Activated T-helper 17 cell treated with anti-CD3 and anti-CD28 coated beads, Interleukin-2, amount 50 U/mL, for 72 hours (primary cell): ENCODE results near the gene BOD1L1. TPM values are rescaled to one million over a fixed set of nuclear protein-coding genes. Genes with fewer than 3 reads are reported as not detected.

Source experiments
- ATAC-seq: fragments of 150-1000 bp; cut with Tn5 transposase; replicated peaks from 2 replicates; pipeline ENCODE4 v1.10.0; 2021; ENCODE audit warnings: mild to moderate bottlenecking, moderate library complexity
- H3K27ac Mint-ChIP-seq: one replicate; pipeline ENCODE4 v1.8.0; 2022; ENCODE audit warnings: mixed read lengths
- H3K27me3 Mint-ChIP-seq: one replicate; pipeline ENCODE4 v1.8.0; 2022; ENCODE audit warnings: mixed read lengths
- H3K36me3 Mint-ChIP-seq: one replicate; pipeline ENCODE4 v1.8.0; 2022; ENCODE audit warnings: low read depth, mild to moderate bottlenecking, mixed read lengths
- H3K4me1 Mint-ChIP-seq: one replicate; pipeline ENCODE4 v1.8.0; 2022; ENCODE audit warnings: mixed read lengths
- H3K4me3 Mint-ChIP-seq: one replicate; pipeline ENCODE4 v1.8.0; 2022; ENCODE audit warnings: mild to moderate bottlenecking, mixed read lengths
- H3K9me3 Mint-ChIP-seq: one replicate; pipeline ENCODE4 v1.8.0; 2022; ENCODE audit warnings: mixed read lengths
- total RNA-seq, 2 donors: library from RNA; stranded (reverse); gene quantifications; one replicate each; pipeline ENCODE4 v1.2.3, GENCODE V29; 2022

The BOD1L1 gene
- total RNA-seq, 2 donors from 2014 or later: 34.6 to 40.9 TPM

- H3K36me3 Mint-ChIP-seq: peaks cover 24% of the 10 kb centered on the region
- H3K4me3 Mint-ChIP-seq: no peak overlapping the region
- ATAC-seq: no peak
- no peak overlapping the region for H3K27ac Mint-ChIP-seq
- peaks cover 70% of the 10 kb centered on the region for H3K27me3 Mint-ChIP-seq
- H3K9me3 Mint-ChIP-seq: peaks cover 6% of the 10 kb centered on the region
- peaks cover 8% of the 10 kb centered on the region for H3K4me1 Mint-ChIP-seq
Measured at GRCh38 chr4:13534344-13535063, 93.0 kb downstream of the BOD1L1 start.

DNA sequence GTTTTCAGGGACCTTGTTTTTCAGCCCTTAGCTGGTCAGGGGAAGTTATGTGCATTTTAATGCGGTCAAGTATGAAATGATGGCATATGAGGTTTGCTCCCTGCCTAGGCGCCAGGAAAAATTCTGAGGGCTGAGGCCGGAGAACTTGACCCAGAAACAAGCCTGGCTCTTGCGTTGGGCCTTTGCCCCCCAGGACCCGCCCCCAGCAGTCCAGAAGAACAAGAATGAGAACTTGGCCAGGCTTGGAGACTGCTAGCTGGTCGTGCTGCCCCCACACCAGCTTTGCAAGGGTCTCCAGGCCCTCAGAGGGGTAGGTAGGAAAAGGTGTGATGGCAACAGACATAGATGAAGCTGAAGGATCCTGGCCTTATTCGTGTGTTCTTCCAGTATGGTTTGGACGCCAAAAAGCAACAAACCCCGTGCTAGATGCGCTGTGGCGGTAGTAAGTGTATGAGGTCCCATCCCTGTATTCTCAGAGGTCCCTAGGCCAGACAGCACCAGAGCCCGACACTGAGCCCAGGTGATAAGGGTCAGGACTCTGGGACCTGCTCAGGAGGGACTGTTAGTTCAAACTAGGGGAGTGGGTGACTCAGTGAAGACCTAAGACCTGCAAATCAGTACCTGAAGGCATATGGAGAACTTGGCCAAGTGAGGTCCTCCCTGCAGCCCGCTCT, 93.7 kb downstream of the BOD1L1 start:
- peaks cover 8% of the 10 kb centered on the region for H3K4me1 Mint-ChIP-seq
- H3K4me3 Mint-ChIP-seq: no peak overlapping the region
- peaks cover 6% of the 10 kb centered on the region for H3K9me3 Mint-ChIP-seq
- ATAC-seq: no peak
- peaks cover 72% of the 10 kb centered on the region for H3K27me3 Mint-ChIP-seq
- H3K27ac Mint-ChIP-seq: no peak overlapping the region
- H3K36me3 Mint-ChIP-seq: peaks cover 17% of the 10 kb centered on the region

- Mint-ChIP-seq H3K36me3 (peaks cover 2% of the 10 kb centered on the region), H3K4me1 (peaks cover 13% of the 10 kb centered on the region), H3K27me3 (peaks cover 68% of the 10 kb centered on the region), H3K4me3 (no peak overlapping the region), H3K9me3 (no peaks in the 10 kb centered on the region), H3K27ac (no peak overlapping the region)
- ATAC-seq: no peak
Measured at GRCh38 chr4:13531625-13531998, 95.9 kb downstream of the BOD1L1 start.

DNA sequence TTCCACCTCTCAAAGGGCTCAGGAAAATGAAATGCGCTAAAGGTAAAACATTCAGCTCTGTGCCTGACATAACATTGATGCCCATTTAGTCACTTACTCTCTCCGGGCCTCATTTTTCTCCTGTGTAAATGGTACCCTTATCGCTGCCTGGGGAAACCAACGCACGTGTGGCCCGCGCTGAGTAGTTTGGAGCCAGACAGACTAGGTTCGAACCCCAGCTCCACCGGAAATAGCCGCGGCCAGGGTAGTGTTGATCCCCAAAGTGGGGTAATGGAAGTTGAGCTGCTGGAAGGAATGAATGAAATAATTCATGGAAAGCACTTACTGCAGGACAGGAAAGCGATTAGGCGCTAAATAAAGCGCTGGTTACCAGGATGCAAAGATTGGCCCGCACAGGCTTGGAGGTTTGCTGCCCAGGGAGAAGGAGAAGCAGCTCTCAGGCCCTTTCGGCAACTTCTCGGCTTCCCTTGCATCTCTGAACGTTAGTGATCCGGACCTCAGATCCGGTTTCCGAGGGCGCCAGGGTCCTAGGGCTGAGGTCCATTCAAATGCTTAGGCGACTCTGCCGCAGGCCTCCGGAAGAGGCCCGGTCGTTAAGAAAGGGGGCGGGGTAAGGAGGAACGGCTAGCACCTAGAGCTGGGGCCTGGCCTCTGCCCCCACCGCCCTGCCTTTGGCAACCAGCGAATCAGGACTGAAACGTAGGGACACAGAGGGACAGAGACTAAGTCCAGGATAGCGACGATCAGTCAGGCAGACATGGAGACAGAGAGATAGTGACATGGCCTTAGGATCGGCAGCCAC, 96.5 kb downstream of the BOD1L1 start:
- Mint-ChIP-seq H3K36me3 (no peaks in the 10 kb centered on the region), H3K27me3 (peaks cover 69% of the 10 kb centered on the region), H3K4me1 (peaks cover 13% of the 10 kb centered on the region), H3K9me3 (no peaks in the 10 kb centered on the region), H3K4me3 (no peak overlapping the region), H3K27ac (no peak overlapping the region)
- no peak for ATAC-seq

DNA sequence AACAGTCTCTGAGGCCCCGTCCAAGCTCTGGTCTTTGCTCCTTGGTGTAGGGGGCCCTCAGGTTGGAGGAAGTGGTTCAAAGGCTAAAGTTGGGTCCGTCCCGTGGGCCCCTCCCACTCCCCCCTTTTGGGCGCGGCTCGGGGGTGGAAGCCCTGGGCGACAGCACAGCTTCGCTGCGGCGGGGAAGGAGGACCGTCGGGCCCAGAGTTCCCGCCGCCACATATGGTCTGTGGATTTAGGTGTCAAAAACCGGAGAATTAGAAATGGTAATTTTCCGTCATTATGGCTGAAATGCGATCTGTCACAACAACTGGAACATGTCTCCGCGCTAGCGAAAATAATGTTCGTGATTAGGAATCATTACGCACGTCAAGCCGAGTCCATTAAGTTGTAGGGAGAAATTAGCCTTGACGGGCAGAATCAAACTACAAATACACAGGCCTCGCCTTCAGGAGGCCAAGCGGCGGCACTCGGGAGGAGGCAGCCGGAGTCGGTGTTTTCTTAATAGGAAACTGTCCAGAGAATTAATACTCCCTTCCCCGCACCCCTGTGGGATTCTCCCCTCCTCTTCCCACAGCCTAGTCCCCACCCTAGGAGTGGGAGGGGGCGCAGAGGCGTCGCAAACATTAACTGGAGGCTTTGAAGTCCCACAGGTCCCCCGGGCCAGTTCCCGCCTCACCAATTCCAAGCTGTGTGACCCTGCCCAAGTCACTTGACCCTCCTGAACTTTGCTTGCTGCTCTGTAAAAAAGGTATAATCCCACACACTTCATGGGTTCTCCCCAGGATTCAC, 98.2 kb downstream of the BOD1L1 start:
- ATAC-seq: no peak
- peak overlapping the region; percentile 46 for H3K4me3 Mint-ChIP-seq
- H3K4me1 Mint-ChIP-seq: peaks cover 13% of the 10 kb centered on the region

GRCh38 chr4:13528821-13529127, 98.8 kb downstream of the BOD1L1 start:
- Mint-ChIP-seq H3K4me3 (peak overlapping the region; percentile 46), H3K27me3 (peaks cover 68% of the 10 kb centered on the region), H3K36me3 (no peaks in the 10 kb centered on the region), H3K27ac (no peak overlapping the region), H3K9me3 (no peaks in the 10 kb centered on the region), H3K4me1 (peaks cover 13% of the 10 kb centered on the region)
- no peak for ATAC-seq

More for the DNA sequence above, 98.2 kb downstream of the BOD1L1 start:
- no peaks in the 10 kb centered on the region for H3K36me3 Mint-ChIP-seq
- no peak overlapping the region for H3K27ac Mint-ChIP-seq
- no peaks in the 10 kb centered on the region for H3K9me3 Mint-ChIP-seq
- peaks cover 70% of the 10 kb centered on the region for H3K27me3 Mint-ChIP-seq

GRCh38 chr4:13527981-13528820, 99.3 kb downstream of the BOD1L1 start:
- peak; percentile 90 for ATAC-seq
- Mint-ChIP-seq H3K27me3 (peaks cover 64% of the 10 kb centered on the region), H3K36me3 (no peaks in the 10 kb centered on the region), H3K4me3 (peak overlapping the region; percentile 46), H3K4me1 (peaks cover 13% of the 10 kb centered on the region), H3K27ac (no peak overlapping the region), H3K9me3 (no peaks in the 10 kb centered on the region)

DNA sequence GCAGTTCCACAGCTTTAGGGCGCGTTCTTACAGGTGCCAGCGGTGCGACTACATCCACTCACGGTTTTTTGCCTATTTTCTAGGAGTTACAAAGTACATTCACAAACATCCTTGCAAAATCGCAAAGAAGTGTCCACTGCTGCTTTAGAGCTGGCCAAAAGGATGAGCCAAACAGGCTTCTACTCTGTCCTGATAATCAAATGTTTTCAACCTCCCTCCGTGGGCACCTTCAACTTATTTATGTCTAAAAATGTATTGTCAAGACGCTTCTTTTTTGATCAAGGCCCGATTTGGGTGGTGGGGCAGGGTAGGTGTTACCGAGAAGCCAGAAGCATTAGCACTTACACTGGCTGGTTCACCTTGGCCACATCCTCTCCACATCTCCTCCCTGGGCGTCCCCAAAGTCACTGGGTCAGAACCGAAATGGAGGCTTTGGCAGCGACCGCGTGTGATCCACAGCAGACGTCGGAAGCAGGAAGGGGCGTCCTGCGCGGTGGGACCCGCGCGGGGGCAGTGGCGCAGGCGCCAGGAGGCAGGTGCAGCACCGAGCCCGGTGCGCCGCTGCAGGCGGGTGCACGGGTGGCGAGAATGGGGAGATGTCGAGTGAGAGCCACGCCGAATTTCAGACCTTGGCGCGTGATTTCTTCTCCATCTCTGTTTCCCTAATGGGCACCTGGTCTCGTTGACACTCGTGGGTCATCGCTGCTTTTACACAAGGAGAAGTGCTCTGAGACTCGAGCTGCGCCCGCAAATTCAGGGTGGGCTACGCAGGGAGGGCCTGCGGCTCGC, 100.1 kb downstream of the BOD1L1 start:
- H3K4me3 Mint-ChIP-seq: peak overlapping the region; percentile 46
- no peaks in the 10 kb centered on the region for H3K36me3 Mint-ChIP-seq
- no peaks in the 10 kb centered on the region for H3K9me3 Mint-ChIP-seq
- peaks cover 13% of the 10 kb centered on the region for H3K4me1 Mint-ChIP-seq
- H3K27ac Mint-ChIP-seq: no peak overlapping the region
- no peak for ATAC-seq
- peaks cover 67% of the 10 kb centered on the region for H3K27me3 Mint-ChIP-seq

DNA sequence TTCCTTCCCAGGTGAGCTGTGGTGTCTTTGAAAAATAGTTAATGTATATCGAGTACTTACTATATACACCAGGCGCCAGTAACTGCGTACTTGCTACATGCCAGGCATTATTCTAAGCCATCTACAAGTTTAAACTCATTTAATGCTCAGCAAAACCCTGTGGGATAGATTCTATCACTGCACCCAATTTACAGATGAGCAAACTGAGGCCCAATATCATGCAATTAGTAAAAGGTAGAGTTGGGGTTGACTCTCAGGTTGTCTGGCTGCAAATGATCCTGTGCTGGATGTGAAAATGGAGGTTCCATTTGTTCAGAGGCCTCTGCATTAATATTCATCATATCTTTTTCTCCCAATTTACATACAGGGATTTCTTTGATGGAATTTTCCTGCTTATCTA, 100.9 kb downstream of the BOD1L1 start:
- Mint-ChIP-seq H3K36me3 (no peaks in the 10 kb centered on the region), H3K27ac (no peak overlapping the region), H3K9me3 (no peaks in the 10 kb centered on the region), H3K27me3 (peaks cover 68% of the 10 kb centered on the region), H3K4me3 (no peak overlapping the region), H3K4me1 (peaks cover 13% of the 10 kb centered on the region)
- ATAC-seq: no peak

- peaks cover 65% of the 10 kb centered on the region for H3K27me3 Mint-ChIP-seq
- H3K4me1 Mint-ChIP-seq: peaks cover 9% of the 10 kb centered on the region
- no peak for ATAC-seq
- no peak overlapping the region for H3K27ac Mint-ChIP-seq
- H3K9me3 Mint-ChIP-seq: no peaks in the 10 kb centered on the region
- no peaks in the 10 kb centered on the region for H3K36me3 Mint-ChIP-seq
- H3K4me3 Mint-ChIP-seq: no peak overlapping the region
Measured at GRCh38 chr4:13525606-13526281, 101.8 kb downstream of the BOD1L1 start.

DNA sequence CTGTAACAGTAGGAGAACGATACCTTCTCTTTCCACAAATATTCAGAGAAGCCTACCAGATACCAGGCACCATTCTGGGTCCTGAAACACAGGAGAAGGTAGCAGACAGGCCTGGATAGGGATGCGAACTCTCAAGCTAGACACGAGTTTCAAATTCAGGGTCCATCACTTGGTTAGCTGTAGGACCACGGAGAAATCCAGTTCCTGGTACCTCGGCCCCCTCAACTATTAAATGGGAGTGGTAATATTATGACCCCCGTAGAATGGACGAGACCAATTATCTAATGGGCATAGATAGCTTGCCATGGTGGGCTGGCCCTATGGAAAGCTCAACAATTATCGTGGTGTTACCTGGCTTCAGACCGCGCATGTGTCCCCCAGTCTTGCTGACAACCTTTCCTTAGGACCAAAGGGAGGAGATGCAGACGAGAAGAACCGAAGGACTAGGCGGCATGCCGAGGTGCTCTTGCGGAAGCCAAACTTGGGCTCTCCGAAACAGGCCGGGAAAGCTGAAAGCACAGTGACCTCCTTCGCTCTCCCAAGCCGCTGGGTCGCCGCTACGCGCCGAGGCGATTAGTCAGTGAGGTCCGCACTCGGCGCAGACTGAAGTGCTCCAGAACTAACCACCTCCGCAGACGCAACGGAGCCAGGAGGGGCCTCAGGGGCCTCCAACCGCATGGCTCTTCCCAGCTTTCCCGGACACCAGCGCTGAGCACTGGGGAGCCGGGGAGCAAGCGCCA, 102.9 kb downstream of the BOD1L1 start:
- Mint-ChIP-seq H3K9me3 (no peaks in the 10 kb centered on the region), H3K27me3 (peaks cover 58% of the 10 kb centered on the region), H3K4me1 (peaks cover 9% of the 10 kb centered on the region), H3K36me3 (no peaks in the 10 kb centered on the region), H3K27ac (no peak overlapping the region), H3K4me3 (no peak overlapping the region)
- ATAC-seq: no peak
